PC-9 (cell line): ENCODE results near the gene SACM1L. TPM values are rescaled to one million over a fixed set of nuclear protein-coding genes. Genes with fewer than 3 reads are reported as not detected.

Source experiments
- BruUV-seq: library from RNA; stranded (reverse); fragments of 400-500 nt; replicated peaks from 2 replicates; lab custom pipeline; 2021; lab: Mats Ljungman, UMichigan
- CTCF ChIA-PET: fragments of 300-600 bp; sonication (Branson Sonifier 250); formaldehyde crosslinking; loops from one replicate; lab custom pipeline; 2022; ENCODE audit warnings: antibody characterized with exemption; lab: Charles Lee
- POLR2A ChIA-PET: fragments of 300-600 bp; sonication (Branson Sonifier 250); formaldehyde crosslinking; loops from one replicate; lab custom pipeline; 2022; ENCODE audit warnings: antibody characterized with exemption; ENCODE audit not compliant: unreplicated experiment; lab: Charles Lee
- DNase-seq, 2 experiments: peaks; one replicate each; pipeline versions ENCODE4 v3.0.0 to v3.0.0-alpha.2; 2015 to 2022; ENCODE audit warnings: mixed read lengths in 1 of 2
- H2AFZ ChIP-seq: fragments of 200-600 bp; sonication (generic); 2 replicates; pipeline ENCODE4 v1.8.1; 2017; ENCODE audit warnings: antibody characterized with exemption
- H3F3A ChIP-seq: fragments of 200-600 bp; sonication (generic); 2 replicates; pipeline ENCODE4 v1.8.1; 2017; ENCODE audit warnings: antibody characterized with exemption, mild to moderate bottlenecking, low read depth; ENCODE audit not compliant: insufficient read depth
- H3K27ac ChIP-seq: fragments of 200-600 bp; sonication (generic); 2 replicates; pipeline ENCODE4 v1.6.1; 2016; ENCODE audit warnings: mixed run types
- H3K27me3 ChIP-seq: fragments of 200-600 bp; sonication (generic); 2 replicates; pipeline ENCODE4 v1.6.1; 2016; ENCODE audit warnings: low read depth, mixed run types; ENCODE audit not compliant: insufficient read depth
- H3K36me3 ChIP-seq: fragments of 200-600 bp; sonication (generic); 2 replicates; pipeline ENCODE4 v1.6.1; 2016; ENCODE audit warnings: low read depth, mixed run types
- H3K4me1 ChIP-seq: fragments of 200-600 bp; sonication (generic); replicated peaks from 2 replicates; pipeline ENCODE4 v1.6.1; 2016; ENCODE audit warnings: mixed run types; ENCODE audit not compliant: insufficient read depth
- H3K4me2 ChIP-seq: fragments of 200-600 bp; sonication (generic); 2 replicates; pipeline ENCODE4 v1.6.1; 2017; ENCODE audit warnings: mixed run types
- H3K4me3 ChIP-seq: fragments of 200-600 bp; sonication (generic); 2 replicates; pipeline ENCODE4 v1.6.1; 2016; ENCODE audit warnings: mixed run types
- H3K79me2 ChIP-seq: fragments of 200-600 bp; sonication (generic); 2 replicates; pipeline ENCODE4 v1.6.1; 2017; ENCODE audit warnings: low read depth, mixed run types
- H3K9me2 ChIP-seq: fragments of 200-600 bp; sonication (generic); 2 replicates; pipeline ENCODE4 v1.8.1; 2017; ENCODE audit warnings: mild to moderate bottlenecking; ENCODE audit not compliant: insufficient read depth
- H3K9me3 ChIP-seq: fragments of 200-600 bp; sonication (generic); 2 replicates; pipeline ENCODE4 v1.8.1; 2016; ENCODE audit warnings: low read depth; ENCODE audit not compliant: insufficient read depth
- H4K20me1 ChIP-seq: fragments of 200-600 bp; sonication (generic); 2 replicates; pipeline ENCODE4 v1.8.1; 2017; ENCODE audit not compliant: insufficient read depth
- EZH2 ChIP-seq: fragments of 200-600 bp; sonication (generic); IDR thresholded peaks from 2 replicates; pipeline ENCODE4 v1.8.0; 2017; ENCODE audit warnings: antibody characterized with exemption, low read depth
- intact Hi-C: fragments of 100-400 bp; cut with micrococcal nuclease; formaldehyde crosslinking; loops from one replicate; pipeline ENCODE4 v1.10.0; 2022; ENCODE audit not compliant: unreplicated experiment
- total RNA-seq: library from RNA; stranded (reverse); gene quantifications from 2 replicates; pipeline ENCODE4 v1.2.3, GENCODE V29; 2021
- TF ChIP-seq, protein P1 (sequence below): fragments of 200-600 bp; sonication (generic); conservative IDR thresholded peaks from 2 replicates; pipeline ENCODE4 v1.6.1; 2017; ENCODE audit warnings: mixed run types, antibody characterized with exemption, mild to moderate bottlenecking, moderate library complexity

SACM1L gene
- total RNA-seq, 1 experiment from 2014 or later: 33.9 TPM

DNA sequence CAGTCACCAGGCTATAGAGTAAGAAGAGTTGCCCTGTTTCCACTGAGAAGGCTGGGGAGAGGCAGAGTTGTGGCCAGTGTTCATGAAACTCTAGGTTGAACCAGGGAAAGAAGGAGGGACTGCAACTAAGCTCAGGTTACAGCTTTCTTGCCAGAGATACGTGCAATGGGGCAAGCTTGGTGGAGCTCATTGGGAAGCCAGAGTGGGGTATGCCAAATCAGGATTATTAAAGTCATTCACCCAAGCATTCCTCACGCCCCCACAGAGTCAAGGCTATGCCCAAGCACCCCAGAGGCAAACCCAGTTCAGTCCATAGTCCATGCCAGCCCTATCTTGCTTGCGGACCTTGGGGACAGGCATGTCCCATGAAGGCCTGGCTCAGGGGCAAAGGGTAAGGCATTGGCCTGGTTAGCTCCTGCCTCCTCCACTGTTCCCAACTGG is 89.6 kb downstream of the SACM1L start:
- H3K79me2 ChIP-seq: no peaks in the 10 kb centered on the region
- H4K20me1 ChIP-seq: no peaks in the 10 kb centered on the region
- intact Hi-C loops: no loop called here
- no peaks in the 10 kb centered on the region for H3K36me3 ChIP-seq
- no peaks in the 10 kb centered on the region for H3K9me2 ChIP-seq
- ChIA-PET POLR2A (no interaction called here), CTCF (interaction anchor here (0.6 kb wide), 1 partner anchor 426 kb away, joined by 3 read pairs; no protein-coding TSS in a partner anchor)
- H3K27me3 ChIP-seq: no peaks in the 10 kb centered on the region
- BruUV-seq: no TSS peak
- H3K4me2 ChIP-seq: no peak overlapping the region
- no peak overlapping the region for H3K4me3 ChIP-seq
- DNase-seq: no peak
- H2AFZ ChIP-seq: no peak overlapping the region
- no peaks in the 10 kb centered on the region for H3K9me3 ChIP-seq
- TF ChIP-seq, protein P1, sequence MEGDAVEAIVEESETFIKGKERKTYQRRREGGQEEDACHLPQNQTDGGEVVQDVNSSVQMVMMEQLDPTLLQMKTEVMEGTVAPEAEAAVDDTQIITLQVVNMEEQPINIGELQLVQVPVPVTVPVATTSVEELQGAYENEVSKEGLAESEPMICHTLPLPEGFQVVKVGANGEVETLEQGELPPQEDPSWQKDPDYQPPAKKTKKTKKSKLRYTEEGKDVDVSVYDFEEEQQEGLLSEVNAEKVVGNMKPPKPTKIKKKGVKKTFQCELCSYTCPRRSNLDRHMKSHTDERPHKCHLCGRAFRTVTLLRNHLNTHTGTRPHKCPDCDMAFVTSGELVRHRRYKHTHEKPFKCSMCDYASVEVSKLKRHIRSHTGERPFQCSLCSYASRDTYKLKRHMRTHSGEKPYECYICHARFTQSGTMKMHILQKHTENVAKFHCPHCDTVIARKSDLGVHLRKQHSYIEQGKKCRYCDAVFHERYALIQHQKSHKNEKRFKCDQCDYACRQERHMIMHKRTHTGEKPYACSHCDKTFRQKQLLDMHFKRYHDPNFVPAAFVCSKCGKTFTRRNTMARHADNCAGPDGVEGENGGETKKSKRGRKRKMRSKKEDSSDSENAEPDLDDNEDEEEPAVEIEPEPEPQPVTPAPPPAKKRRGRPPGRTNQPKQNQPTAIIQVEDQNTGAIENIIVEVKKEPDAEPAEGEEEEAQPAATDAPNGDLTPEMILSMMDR: no peak
- TF ChIP-seq EZH2: no peak
- no peak overlapping the region for H3K27ac ChIP-seq
- H3K4me1 ChIP-seq: peaks cover 3% of the 10 kb centered on the region; the same call in 1 of the 2 replicates
- no peaks in the 10 kb centered on the region for H3F3A ChIP-seq

DNA sequence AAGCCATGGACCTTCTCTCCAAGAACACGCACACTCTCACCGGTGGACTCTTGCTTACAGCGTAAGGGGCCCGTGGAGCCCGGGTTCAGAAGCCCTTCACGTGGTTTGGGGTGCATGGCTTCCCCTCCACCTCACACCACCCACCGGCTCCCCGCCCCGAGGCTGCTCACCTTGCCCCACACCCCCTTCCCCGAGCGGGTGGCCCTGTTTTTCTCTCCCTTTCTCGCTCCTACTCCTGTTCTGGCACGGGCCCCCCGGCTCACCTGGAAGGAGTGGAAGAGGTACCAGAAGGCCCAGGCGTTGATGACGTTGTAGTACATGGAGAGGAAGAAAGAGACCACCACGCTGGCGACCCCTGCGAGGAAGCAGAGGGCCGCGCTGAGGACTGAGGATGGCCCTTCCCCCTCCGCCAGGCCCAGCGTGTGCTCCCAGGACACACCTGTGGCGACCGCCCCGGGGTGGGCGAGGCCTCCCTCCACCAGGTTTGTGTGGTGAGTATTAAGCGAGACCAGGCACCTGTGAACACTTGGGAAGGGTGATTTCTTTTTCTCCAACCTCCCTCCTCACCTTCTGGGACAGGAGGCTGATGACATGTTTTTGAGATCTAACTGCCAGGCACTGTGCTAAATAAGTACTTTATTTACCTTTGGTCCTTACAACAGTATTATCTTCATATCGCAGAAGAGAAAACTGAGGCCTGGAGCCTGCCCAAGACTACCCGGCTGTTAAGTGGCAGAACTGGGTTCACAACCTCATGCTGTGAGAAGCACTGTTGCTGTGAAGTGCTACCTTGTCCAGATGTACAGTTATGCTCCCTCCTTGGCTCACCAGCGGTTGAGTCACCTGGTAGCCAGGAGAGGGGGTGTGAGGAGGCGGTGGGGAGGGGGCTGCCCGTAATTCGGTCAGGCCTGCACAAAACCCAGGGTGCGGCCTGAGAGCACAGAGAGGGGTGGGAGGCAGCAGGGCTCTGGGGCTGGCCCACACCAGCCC is 90.8 kb downstream of the SACM1L start:
- Histone ChIP-seq H3K79me2 (no peaks in the 10 kb centered on the region), H3K4me3 (no peak overlapping the region), H3K27ac (no peak overlapping the region), H2AFZ (no peak overlapping the region), H4K20me1 (no peaks in the 10 kb centered on the region), H3K4me1 (no peaks in the 10 kb centered on the region), H3K9me3 (no peaks in the 10 kb centered on the region), H3F3A (no peaks in the 10 kb centered on the region), H3K4me2 (no peak overlapping the region), H3K36me3 (no peaks in the 10 kb centered on the region), H3K27me3 (no peaks in the 10 kb centered on the region), H3K9me2 (no peaks in the 10 kb centered on the region)
- BruUV-seq: no TSS peak
- DNase-seq: no peak
- intact Hi-C loops: no loop called here
- TF ChIP-seq, protein P1: no peak
- TF ChIP-seq EZH2: no peak
- POLR2A ChIA-PET: no interaction called here
- CTCF ChIA-PET: no interaction called here

DNA sequence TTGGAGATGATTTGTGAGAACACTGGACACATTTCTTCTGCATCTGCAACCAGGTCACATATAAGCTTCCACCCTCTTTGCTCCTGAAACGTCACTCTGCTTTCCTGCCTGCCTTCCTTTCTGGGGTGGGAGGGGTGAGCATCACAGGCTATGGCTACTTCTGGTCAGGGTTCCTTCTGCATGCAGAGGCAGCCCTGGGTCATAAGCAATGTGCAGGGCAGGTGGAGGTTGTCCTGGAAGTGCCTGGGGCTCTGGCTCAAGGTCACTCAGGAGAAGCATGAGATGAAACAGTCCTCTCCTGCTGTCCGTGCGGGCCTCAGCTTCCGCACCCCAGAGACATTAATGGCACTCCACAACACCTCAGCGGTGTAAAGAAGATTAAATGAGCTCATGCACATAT is 92.1 kb downstream of the SACM1L start:
- CTCF ChIA-PET: no interaction called here
- no peaks in the 10 kb centered on the region for H3K36me3 ChIP-seq
- H3K9me2 ChIP-seq: no peaks in the 10 kb centered on the region

More for the DNA sequence above, 92.1 kb downstream of the SACM1L start:
- no peak overlapping the region for H3K27ac ChIP-seq
- H3F3A ChIP-seq: no peaks in the 10 kb centered on the region
- TF ChIP-seq EZH2: no peak
- TF ChIP-seq, protein P1: no peak
- no peaks in the 10 kb centered on the region for H4K20me1 ChIP-seq
- H2AFZ ChIP-seq: no peak overlapping the region
- BruUV-seq: no TSS peak
- H3K4me3 ChIP-seq: no peak overlapping the region
- intact Hi-C loops: no loop called here
- DNase-seq: no peak
- H3K27me3 ChIP-seq: no peaks in the 10 kb centered on the region
- H3K9me3 ChIP-seq: no peaks in the 10 kb centered on the region
- POLR2A ChIA-PET: no interaction called here
- no peaks in the 10 kb centered on the region for H3K4me1 ChIP-seq
- no peak overlapping the region for H3K4me2 ChIP-seq
- no peaks in the 10 kb centered on the region for H3K79me2 ChIP-seq
